ENCODE measurements around the gene ABLIM2. TPM values are rescaled to one million over a fixed set of nuclear protein-coding genes. Genes with fewer than 3 reads are reported as not detected.

ABLIM2 gene
- total and polyA plus RNA-seq, 2 of the 8 experiments (the other 6 are each of a cell fraction or from before 2014, with no cell fraction given): 2.8 to 3.0 TPM

- H3K4me3 ChIP-seq (ENCODE audit: extremely low read depth in 1 of 4, insufficient read depth in 2 of 4, low read depth in 3 of 4, low read length in 4 of 4): no peak overlapping the region
- no peaks in the 10 kb centered on the region; a peak in 1 of 4 replicates for H3K9me3 ChIP-seq (ENCODE audit: insufficient read depth in 2 of 2, low read depth in 1 of 2, low read length in 1 of 2)
- FAIRE-seq: no peak
- H4K91ac ChIP-seq (replicated peaks; ENCODE audit: insufficient read length, low read length): no peak overlapping the region
- no peak overlapping the region for H3K27ac ChIP-seq (ENCODE audit: low read depth, low read length)
- no peak overlapping the region for H2AK5ac ChIP-seq (ENCODE audit: low read depth, low read length)
- H3K14ac ChIP-seq (ENCODE audit: insufficient read length): no peak overlapping the region
- H3K27me3 ChIP-seq (replicated peaks in 1 of 4; ENCODE audit: control insufficient read depth in 3 of 4, extremely low read depth in 1 of 4, insufficient read depth in 3 of 4, low read length in 3 of 4): no peaks in the 10 kb centered on the region; a peak in 1 of 7 replicates
- no peak for DNase-seq (ENCODE audit: low read depth in 1 of 2, low spot score in 2 of 2)
- POLR2A ChIA-PET (ENCODE audit: partially characterized antibody): no interaction called here
- no peak overlapping the region for H4K8ac ChIP-seq (ENCODE audit: extremely low read depth, insufficient read depth, low read length)
- no peaks in the 10 kb centered on the region for H3K79me2 ChIP-seq (ENCODE audit: control insufficient read depth in 1 of 2, insufficient read depth in 2 of 2, low read length in 2 of 2)
- no peak overlapping the region for H2BK12ac ChIP-seq (ENCODE audit: low read depth, low read length)
- no peak overlapping the region for H2AFZ ChIP-seq (ENCODE audit: low read length)
- WGBS, 2 experiments (ENCODE audit: extremely low coverage in 1 of 2, insufficient coverage in 1 of 2, insufficient read length in 1 of 2, insufficient replicate concordance in 2 of 2, low coverage in 1 of 2, low lambda C conversion rate in 2 of 2, missing lambda C conversion rate in 1 of 2): 88% methylated on average over 1 of the region's 1 CpG; no CpG with 5 or more reads in 1 of the 2 experiments
- H3K4me1 ChIP-seq (replicated peaks in 1 of 4; ENCODE audit: control insufficient read depth in 3 of 4, insufficient read depth in 4 of 4, low read length in 3 of 4): peaks cover 0 to 32% (median 10%) of the 10 kb centered on the region in 4 experiments; a peak in 6 of 7 replicates
- no peaks in the 10 kb centered on the region for H4K20me1 ChIP-seq (replicated peaks in 1 of 2; ENCODE audit: control insufficient read depth in 1 of 2, insufficient read depth in 2 of 2, low read length in 2 of 2)
- TF ChIP-seq SIX5 (IDR thresholded peaks at IDR 0.05; ENCODE audit: low read depth, low read length) (no peak), JUND (IDR thresholded peaks at IDR 0.05; ENCODE audit: low read length) (no peak), SIRT6 (IDR thresholded peaks at IDR 0.05; ENCODE audit: low read length) (no peak), KDM5A (IDR thresholded peaks at IDR 0.05; ENCODE audit: low read length) (no peak), EGR1 (IDR thresholded peaks at IDR 0.05; ENCODE audit: borderline replicate concordance, low read depth, low read length) (no peak), KDM4A (IDR thresholded peaks at IDR 0.05; ENCODE audit: low read depth, low read length, severe bottlenecking) (no peak), CHD2 (IDR thresholded peaks at IDR 0.05; ENCODE audit: low read length) (no peak), SAP30 (IDR thresholded peaks at IDR 0.05; ENCODE audit: insufficient read depth, insufficient replicate concordance, low read length) (no peak), E2F6 (IDR thresholded peaks at IDR 0.05) (no peak), BACH1 (IDR thresholded peaks at IDR 0.05; ENCODE audit: low read length) (no peak), RFX5 (IDR thresholded peaks at IDR 0.05; ENCODE audit: borderline replicate concordance, low read depth, low read length) (no peak), TAF1 (IDR thresholded peaks at IDR 0.05; ENCODE audit: low read depth, low read length) (no peak)
- no peak overlapping the region for H3K56ac ChIP-seq (replicated peaks; ENCODE audit: insufficient read length, low read depth, low read length)
- no peak overlapping the region for H3K23ac ChIP-seq (ENCODE audit: insufficient read length)
- no peaks in the 10 kb centered on the region for H3K79me1 ChIP-seq (ENCODE audit: low read depth, low read length)
- peaks cover 13% of the 10 kb centered on the region for H3K23me2 ChIP-seq (ENCODE audit: low read depth, low read length)
- H2BK120ac ChIP-seq (replicated peaks; ENCODE audit: low read depth, low read length): no peak overlapping the region
- no peak overlapping the region for H4K5ac ChIP-seq (ENCODE audit: insufficient read length, low read depth, low read length)
- CTCF ChIA-PET (ENCODE audit: partially characterized antibody): interaction anchor here (0.8 to 1.1 kb wide), 5 partner anchors 14 to 172 kb away, joined by 3 to 4 read pairs (median 3); no protein-coding TSS in a partner anchor
- H2BK15ac ChIP-seq (ENCODE audit: low read length): no peak overlapping the region
- no peak overlapping the region for H3K4me2 ChIP-seq (ENCODE audit: insufficient read depth in 1 of 2, low read depth in 2 of 2, low read length in 2 of 2)
- H2BK5ac ChIP-seq (ENCODE audit: low read depth, low read length): no peak overlapping the region
- H3K4ac ChIP-seq (replicated peaks; ENCODE audit: insufficient read length, low read depth, low read length): no peak overlapping the region
- no peak overlapping the region for H2BK20ac ChIP-seq (ENCODE audit: low read length)
- H3K9ac ChIP-seq (replicated peaks in 1 of 4; ENCODE audit: extremely low read depth in 1 of 4, low read depth in 3 of 4, low read length in 3 of 4): no peak overlapping the region
- no peak overlapping the region for H3K18ac ChIP-seq (ENCODE audit: extremely low read depth, low read length)
- no peaks in the 10 kb centered on the region for H3K36me3 ChIP-seq (ENCODE audit: control insufficient read depth in 2 of 4, insufficient read depth in 4 of 4, low read length in 3 of 4)
These were observed 184.2 kb downstream of the ABLIM2 start for GRCh38 chr4:7974425-7974824.

All from H1 (cell line).